Myocyte (in vitro differentiated cells): Measurements from ENCODE around the gene FBXO8. TPM values are rescaled to one million over a fixed set of nuclear protein-coding genes. Genes with fewer than 3 reads are reported as not detected.
"Not testable (repeated sequence)": the region's sequence is repeated elsewhere in the genome, so short reads cannot be mapped to it uniquely, and the experiment has no call there.

Experiments
- DNase-seq: peaks from one replicate; pipeline ENCODE4 v3.0.0-alpha.2; 2012; ENCODE audit warnings: low read depth
- total RNA-seq: library from RNA; depleted of rRNA; stranded (reverse); fragments of >200 nt; gene quantifications from 2 replicates; pipeline ENCODE4 v1.2.3, GENCODE V29; 2014

Gene FBXO8
- total RNA-seq, 1 donor from 2014 or later, result 16.4 TPM

- DNase-seq, result no peak
Observed at GRCh38 chr4:174284487-174284886, 1.0 kb upstream of the FBXO8 start.

DNA sequence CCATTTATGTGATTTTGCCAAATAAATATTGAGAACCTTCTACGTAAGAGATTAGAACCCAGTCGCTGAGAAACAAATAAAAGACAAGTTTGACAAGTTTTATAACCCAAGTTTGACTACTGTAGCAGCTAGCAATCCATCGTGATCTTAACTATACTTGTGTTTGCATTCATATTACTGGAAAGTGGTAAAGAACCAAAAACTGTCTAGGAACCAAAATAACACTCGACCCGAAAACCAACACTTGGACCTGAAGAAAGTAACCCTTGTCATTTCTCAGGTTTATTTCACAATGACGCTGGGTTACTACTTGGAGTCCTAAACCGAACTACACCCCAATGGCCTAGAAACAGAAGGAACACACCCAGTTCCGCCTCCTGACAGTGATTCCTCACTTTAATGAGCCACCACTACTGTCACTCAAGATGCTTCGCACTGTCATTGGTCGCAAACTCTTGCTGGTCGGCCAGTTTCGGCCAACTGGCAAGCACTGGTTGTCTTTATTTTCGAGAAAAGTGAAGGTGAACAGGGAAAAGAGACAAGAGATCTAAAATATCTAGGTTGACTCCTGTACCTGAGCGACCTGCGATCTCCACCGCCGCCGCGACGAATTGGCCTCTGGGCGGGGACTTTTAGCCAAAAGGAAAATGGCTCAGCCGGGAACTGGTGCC lies 496 bp downstream of the FBXO8 start:
- peak; percentile 96 for DNase-seq

DNA sequence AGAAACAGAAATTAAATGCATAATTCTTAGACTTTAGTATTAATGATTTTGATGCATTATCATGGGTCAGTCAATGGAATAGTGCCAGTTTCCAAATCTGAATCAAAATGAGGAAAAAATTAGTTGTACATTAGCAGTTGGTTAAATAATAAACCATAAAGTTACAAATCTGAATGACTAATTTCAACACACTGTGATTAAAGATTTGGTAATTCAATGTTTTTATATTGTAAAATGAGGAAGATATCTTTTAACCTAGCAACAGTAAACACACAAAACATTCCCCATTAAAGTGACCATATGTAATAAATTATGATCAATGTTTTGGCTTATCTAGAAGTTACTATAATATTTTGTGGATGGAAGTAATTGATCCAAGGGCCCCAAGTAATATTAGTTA lies 1.6 kb downstream of the FBXO8 start:
- no peak for DNase-seq

GRCh38 chr4:174281182-174281737 lies 2.2 kb downstream of the FBXO8 start:
- DNase-seq, result no peak

DNA sequence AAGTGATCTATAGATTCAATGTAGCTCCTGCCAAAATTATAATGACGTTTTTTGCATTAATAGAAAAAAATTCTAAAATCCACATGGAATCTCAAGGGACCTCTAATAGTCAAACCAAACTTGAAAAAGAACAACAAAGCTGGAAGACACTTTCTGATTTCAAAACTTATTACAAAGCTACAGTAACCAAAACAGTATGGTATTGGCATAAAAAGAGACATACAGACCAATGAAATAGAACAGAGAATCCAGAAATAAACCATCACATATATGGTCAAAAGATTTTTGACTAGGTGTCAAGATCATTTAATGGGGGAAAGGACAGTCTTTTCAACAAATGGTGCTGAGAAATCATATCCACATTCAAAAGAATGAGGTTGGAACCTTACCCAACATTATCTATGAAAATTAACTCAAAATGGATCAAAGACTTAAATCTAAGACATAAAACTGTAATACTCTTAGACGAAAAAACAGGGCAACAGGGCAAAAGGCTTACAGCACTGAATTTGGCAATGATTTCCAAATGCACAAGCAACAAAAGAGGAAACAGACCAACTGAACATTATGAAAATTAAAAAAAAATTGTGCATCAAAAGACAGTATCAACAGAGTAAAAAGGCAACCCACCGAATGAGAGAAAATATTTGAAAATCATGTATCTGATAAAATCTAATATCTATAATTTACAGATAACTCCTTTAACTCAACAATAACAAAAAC lies 3.9 kb downstream of the FBXO8 start:
- no peak for DNase-seq

DNA sequence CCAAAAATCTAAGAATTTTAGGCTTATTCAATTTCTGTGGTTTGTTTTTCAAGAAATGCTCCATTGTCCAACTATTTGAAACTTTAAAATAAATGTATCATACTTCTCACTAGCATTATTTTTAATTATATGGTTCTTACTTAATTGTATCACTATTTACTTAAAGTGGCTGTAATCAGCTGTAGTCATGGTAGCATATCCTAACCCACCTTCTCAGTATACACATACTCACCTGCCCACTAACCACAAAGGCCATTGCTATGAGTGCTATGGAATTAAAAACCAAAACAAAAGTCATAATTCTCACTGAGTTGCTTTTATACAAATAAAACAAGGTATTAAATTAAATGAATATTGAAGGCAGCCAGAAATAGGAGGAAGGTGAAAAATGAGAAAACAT lies 5.0 kb downstream of the FBXO8 start:
- DNase-seq, result no peak

DNA sequence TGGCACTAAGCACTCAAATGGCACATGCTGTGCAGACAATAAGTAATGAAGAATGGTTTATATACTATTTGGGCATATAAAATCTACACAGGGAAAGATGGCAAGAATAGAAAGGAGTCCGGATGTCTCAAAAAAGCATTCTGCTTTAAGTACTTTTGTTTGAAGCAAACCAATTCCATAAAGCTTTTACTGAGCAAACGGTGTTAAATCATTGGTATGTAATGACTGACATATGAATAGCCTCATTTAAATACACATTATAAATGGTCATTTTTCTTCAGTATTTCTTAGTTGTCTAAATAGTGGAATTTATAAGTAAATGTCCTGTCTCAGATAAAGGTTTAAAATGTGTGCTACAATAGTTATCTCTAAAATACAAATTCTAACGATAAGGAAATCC lies 6.0 kb downstream of the FBXO8 start:
- no peak for DNase-seq

DNA sequence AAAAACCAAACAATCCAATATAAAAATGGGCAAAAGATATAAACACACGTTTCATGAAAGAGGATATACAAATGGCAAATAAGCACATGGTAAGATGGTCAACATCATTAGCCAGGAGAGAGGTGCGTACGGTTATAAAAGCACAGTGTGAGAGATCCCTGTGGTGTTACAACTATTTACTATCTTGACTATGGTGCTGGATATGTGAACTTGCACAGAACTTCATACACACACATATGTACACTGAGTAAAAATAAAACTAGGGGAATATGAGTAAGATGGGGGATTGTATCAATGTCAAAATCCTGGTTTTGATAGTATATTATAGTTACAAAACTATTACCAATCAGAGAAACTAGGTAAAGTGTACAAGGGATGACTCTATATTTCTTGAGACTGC lies 8.4 kb downstream of the FBXO8 start:
- DNase-seq, result no peak

DNA sequence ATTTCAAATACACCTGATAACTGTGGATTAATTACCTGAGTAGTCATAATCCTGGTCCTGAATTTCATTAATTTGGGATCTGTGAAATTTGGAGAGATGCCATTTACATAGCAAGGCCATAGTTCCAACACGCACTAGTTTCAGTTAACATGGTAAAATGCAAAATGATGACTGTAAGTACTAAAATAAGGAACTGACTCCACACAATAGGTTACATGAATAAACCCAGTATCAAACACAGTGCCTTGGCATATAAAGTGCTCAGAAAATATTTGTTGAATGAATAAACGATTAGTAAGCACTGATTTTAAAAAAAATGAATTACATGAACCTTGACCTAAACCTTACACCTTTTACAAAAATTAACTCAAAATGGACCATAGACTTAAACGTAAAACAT lies 9.0 kb downstream of the FBXO8 start:
- DNase-seq, result no peak

DNA sequence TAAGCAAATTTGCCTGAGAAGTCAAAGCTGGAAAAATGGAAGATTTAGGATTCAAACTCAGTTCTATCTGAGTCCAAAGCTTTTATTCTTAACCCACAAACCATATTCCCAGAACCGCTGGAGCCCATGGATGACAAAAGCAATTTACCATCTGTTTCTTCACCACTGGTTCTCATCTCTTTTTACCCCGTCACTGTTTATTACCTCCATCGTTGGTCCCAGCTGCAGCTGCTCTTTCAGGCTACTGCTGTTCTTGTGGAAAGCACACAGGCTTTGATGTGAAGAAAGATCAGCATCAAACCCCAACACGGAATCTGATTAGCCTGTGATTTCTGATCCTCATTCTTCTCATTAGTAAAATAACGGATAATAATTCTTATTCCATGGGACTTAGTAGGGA lies 9.5 kb downstream of the FBXO8 start:
- DNase-seq, result peak; percentile 49

GRCh38 chr4:174266416-174266815 lies 17.1 kb downstream of the FBXO8 start:
- DNase-seq, result no peak

GRCh38 chr4:174265916-174266315 lies 17.6 kb downstream of the FBXO8 start:
- DNase-seq, result peak; percentile 49

DNA sequence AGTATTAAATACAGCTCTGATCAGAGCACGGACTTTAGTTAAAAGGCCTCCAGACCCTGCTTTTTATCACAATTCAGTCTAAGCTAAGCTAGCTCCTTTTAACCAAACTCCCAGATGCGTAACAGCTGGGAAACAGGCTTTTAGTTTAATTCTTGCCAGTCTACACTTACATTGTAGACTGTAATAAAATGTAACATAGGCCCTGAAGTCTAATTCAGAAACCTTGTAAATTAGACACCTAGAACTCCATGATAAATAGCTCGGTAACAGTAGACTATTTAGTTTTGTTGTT lies 20.1 kb downstream of the FBXO8 start:
- DNase-seq, result no peak

DNA sequence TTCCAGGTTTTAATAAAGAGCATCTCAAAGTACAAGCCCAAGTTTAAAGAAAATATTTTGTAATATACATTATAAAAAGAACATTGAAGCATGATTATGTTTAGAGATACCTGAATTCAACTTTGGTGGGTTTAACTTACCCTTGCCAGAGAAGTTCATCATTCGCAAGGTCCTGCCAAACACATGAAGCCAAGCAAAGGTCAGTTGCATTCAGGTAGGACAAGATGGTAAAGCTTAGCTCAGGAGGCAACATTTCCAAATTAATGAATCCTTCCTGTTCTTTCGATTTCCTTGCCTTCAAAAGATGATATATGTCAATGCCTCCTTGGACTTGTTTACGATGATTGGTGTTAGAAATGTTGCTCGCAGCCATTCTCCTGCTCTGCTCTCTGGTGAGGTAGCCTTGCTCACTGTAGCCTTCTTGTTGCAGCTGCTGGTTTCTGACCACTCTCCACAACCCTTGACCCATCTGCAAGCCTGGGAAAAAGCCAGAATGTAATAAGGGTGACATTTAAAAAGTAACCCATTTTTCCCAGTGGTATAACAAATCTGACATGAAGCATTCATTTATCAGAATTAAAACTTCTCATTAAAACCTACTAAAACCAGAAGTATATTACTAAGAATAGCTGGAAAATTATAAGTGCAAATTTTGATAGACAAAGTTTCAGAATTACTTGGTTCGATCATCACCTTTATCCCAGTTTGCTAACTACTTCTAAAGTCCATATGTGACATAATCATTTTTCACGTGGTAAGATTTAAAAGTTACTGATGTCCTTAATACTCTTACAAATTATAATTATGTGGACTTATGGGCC lies 20.6 kb downstream of the FBXO8 start:
- DNase-seq, result peak; percentile 61

- DNase-seq, result not testable (repeated sequence)
Observed at GRCh38 chr4:174261432-174261831, 22.0 kb downstream of the FBXO8 start.

GRCh38 chr4:174260099-174260498 lies 23.4 kb downstream of the FBXO8 start:
- no peak for DNase-seq

GRCh38 chr4:174259580-174259979 lies 23.9 kb downstream of the FBXO8 start:
- no peak for DNase-seq

GRCh38 chr4:174256277-174256713 lies 27.2 kb downstream of the FBXO8 start:
- peak; percentile 22 for DNase-seq

DNA sequence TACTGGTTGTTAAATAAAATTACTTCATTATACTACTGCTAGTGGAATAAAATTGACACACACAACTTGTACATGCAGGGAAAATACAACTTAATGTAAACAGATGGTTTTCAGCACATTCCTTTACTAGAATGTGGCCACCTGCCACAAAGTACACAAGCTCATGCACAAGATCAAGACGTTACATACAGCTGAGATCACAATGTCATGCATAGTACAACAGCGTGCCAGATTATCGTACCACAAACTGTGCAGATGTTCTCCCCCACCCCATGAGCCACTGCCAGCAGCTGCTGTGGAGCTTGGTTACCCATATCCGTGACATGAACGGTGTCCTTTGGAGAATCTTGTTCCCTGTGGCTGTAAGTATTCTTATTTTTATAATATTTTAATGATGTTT lies 27.7 kb downstream of the FBXO8 start:
- DNase-seq, result peak; percentile 76

- no peak for DNase-seq
Observed at GRCh38 chr4:174255374-174255773, 28.1 kb downstream of the FBXO8 start.

- no peak for DNase-seq
Observed at GRCh38 chr4:174254613-174255012, 28.9 kb downstream of the FBXO8 start.

DNA sequence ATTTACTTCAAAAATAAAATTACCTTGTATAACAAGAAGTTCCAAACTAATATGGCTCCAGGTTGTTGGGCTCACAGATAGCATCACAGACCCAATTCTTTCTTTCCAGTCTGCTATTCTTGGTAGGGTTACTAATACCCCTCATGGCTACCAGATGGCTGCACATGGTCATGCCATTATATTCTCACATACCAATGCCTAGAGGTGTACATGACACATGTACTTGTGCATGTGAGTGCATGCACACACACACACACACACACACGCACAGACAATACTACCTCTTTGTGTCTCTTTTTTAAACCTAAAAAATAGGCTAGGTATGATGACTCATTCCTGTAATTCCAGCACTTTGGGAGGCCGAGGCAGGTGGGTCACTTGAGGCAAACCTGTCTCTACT lies 31.1 kb downstream of the FBXO8 start:
- no peak for DNase-seq
